Right ventricle myocardium superior (tissue), 1 donor: ENCODE measurements around the gene ASF1A. TPM values are rescaled to one million over a fixed set of nuclear protein-coding genes. Genes with fewer than 3 reads are reported as not detected.

Experiments used
- ATAC-seq: fragments of 200-7000 bp; cut with Tn5 transposase; one replicate; pipeline ENCODE4 v1.9.1; 2020; ENCODE audit warnings: mild to moderate bottlenecking; ENCODE audit not compliant: poor library complexity
- DNase-seq: peaks from one replicate; pipeline ENCODE4 v3.0.0-alpha.2; 2020
- intact Hi-C: fragments of 100-400 bp; cut with DNase I; formaldehyde crosslinking; loops from one replicate; pipeline ENCODE4 v1.11.2; 2022
- total RNA-seq: library from RNA; stranded (reverse); fragmentation: NEBNext Ultra II Directional; extraction: Animal tissue kit (Norgen Biotek cat#: 25700); gene quantifications from one replicate; pipeline ENCODE4 v1.2.1, GENCODE V29; 2021
- donor health status: DM: no; HTN: yes; CAD: no; lungs with severe emphysema.

ASF1A gene
- total RNA-seq, 1 donor from 2014 or later = 26.0 TPM

DNA sequence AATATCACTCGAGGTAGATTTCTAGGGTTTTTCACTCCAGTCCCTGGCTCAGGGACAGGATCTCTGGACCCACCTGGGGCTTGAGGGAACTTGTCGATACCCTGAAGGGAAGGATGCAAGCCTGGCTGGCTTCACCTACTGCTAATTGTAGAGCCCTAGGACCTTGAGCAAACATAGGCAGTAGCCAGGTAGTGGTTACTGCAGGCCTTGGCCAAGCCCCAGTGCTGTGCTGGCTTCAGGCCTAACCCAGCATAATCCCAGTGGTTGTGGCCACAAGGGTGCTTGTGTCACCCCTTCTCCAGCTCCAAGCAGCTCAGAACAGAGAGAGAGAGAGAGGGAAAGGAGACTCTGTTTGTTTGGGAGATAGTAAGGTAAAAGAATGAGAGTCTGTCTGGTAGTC lies 46.8 kb downstream of the ASF1A start:
- DNase-seq (no peak), ATAC-seq (no peak)
- intact Hi-C loops = no loop called here

DNA sequence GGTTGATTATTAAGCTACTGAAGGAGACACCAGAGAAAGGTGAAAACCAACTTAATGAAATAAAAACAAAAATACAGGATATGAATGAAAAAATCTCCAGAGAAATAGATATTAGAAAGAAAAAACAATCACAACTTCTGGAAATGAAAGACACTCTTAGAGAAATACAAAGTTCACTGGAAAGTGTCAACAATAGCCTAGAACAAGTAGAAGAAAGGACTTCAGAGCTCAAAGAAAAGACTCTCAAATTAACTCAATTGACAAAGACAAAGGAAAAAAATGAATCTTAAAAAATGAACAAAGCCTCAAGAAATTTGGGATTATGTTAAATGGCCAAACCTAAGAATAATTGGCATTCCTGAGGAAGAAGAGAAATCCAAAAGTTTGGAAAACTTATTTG lies 51.3 kb downstream of the ASF1A start:
- intact Hi-C loops = no loop called here
- no peak for ATAC-seq
- DNase-seq = no peak

GRCh38 chr6:118952683-118953082 lies 58.7 kb downstream of the ASF1A start:
- intact Hi-C loops = no loop called here
- ATAC-seq (no peak), DNase-seq (no peak)

GRCh38 chr6:118953391-118953790 lies 59.4 kb downstream of the ASF1A start:
- intact Hi-C loops = no loop called here
- DNase-seq = no peak
- ATAC-seq = no peak

Other genes starting within 250 kb of the ASF1A start
- 17.6 TPM for gene CEP85L, start 242.6 kb upstream of the ASF1A start, total RNA-seq
- gene MCM9, start 41.0 kb downstream of the ASF1A start, total RNA-seq = 4.8 TPM
- 1.6 TPM for gene FAM184A, start 184.5 kb downstream of the ASF1A start, total RNA-seq